Activated T-helper 1 cell treated with anti-CD3 and anti-CD28 coated beads, Interleukin-12 subunit alpha, Interleukin-12 subunit beta, Interleukin-2, Interleukin-4 antibody, amounts not matched to agents 30 ng/mL and 10 ng/mL and 1 ng/mL, durations not matched to agents 14 hours and 24 hours and 36 hours (primary cell): ENCODE measurements around the gene CCSER1. TPM values are rescaled to one million over a fixed set of nuclear protein-coding genes. Genes with fewer than 3 reads are reported as not detected.

Experiments used
- DNase-seq: peaks from one replicate; pipeline ENCODE4 v3.0.0; 2021; ENCODE audit warnings: low spot score
- H3K27ac Mint-ChIP-seq: one replicate; pipeline ENCODE4 v1.8.0; 2021; ENCODE audit warnings: mild to moderate bottlenecking, mixed read lengths
- H3K27me3 Mint-ChIP-seq: one replicate; pipeline ENCODE4 v1.8.0; 2022; ENCODE audit warnings: mild to moderate bottlenecking, moderate library complexity, mixed read lengths; ENCODE audit not compliant: insufficient read depth
- H3K36me3 Mint-ChIP-seq: one replicate; pipeline ENCODE4 v1.8.0; 2021; ENCODE audit warnings: low read depth, mixed read lengths
- H3K4me1 Mint-ChIP-seq: one replicate; pipeline ENCODE4 v1.8.0; 2021; ENCODE audit warnings: low read depth, mixed read lengths
- H3K4me3 Mint-ChIP-seq: one replicate; pipeline ENCODE4 v1.8.0; 2021; ENCODE audit warnings: mild to moderate bottlenecking, moderate library complexity, mixed read lengths
- H3K9me3 Mint-ChIP-seq: one replicate; pipeline ENCODE4 v1.8.0; 2021; ENCODE audit warnings: mixed read lengths
- intact Hi-C: fragments of 100-400 bp; cut with micrococcal nuclease; formaldehyde crosslinking; loops from one replicate; pipeline ENCODE4 v1.15.1; 2024
- total RNA-seq: library from RNA; stranded (reverse); gene quantifications from 2 replicates; pipeline ENCODE4 v1.2.3, GENCODE V29; 2022

CCSER1 gene
- total RNA-seq, 1 donor from 2014 or later, result not detected

DNA sequence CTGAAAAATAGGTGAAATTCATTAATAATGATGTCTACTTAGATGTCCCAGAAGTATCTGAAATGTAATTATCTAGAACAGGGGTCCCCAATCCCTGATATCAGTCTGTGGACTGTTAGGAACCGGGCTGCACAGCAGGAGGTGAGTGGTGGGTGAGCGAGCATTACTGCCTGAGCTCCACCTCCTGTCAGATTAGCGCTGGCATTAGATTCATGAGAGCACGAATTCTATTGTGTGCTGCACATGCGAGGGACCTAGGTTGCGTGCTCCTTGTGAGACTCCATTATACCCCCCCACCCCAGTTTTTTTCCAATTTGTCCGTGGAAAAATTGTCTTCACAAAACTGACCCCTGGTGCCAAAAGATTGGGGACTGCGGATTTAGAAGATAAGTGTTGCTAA, 458.8 kb downstream of the CCSER1 start:
- no peak overlapping the region for H3K4me3 Mint-ChIP-seq
- no peak overlapping the region for H3K27ac Mint-ChIP-seq

DNA sequence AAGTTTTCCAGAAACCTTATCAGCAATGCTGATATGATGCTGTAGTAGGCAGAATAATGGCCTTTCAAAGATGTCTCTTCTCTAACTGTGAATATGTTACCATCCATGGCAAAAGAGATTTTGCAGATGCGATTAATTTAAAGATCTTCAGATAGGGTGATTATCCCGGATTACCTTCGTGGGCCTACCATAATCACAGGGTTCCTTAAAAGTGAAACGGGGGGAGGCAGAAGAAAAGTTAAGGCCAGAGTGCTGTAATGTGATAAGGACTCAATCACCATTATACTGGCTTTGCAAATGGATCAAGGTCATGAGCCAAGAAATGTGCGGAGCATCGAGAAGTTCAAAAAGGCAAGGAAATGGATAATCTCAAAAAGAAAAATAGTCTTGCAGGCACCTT, 459.6 kb downstream of the CCSER1 start:
- intact Hi-C loops, result no loop called here
- DNase-seq, result no peak
- Mint-ChIP-seq H3K36me3 (no peaks in the 10 kb centered on the region), H3K9me3 (peaks cover 2% of the 10 kb centered on the region), H3K4me1 (no peaks in the 10 kb centered on the region), H3K27me3 (no peaks in the 10 kb centered on the region), H3K27ac (no peak overlapping the region), H3K4me3 (no peak overlapping the region)

More for the DNA sequence above, 458.8 kb downstream of the CCSER1 start:
- Mint-ChIP-seq H3K9me3 (no peaks in the 10 kb centered on the region), H3K4me1 (no peaks in the 10 kb centered on the region), H3K27me3 (no peaks in the 10 kb centered on the region), H3K36me3 (no peaks in the 10 kb centered on the region)
- no peak for DNase-seq
- intact Hi-C loops, result no loop called here

GRCh38 chr4:90597927-90598326, 470.7 kb downstream of the CCSER1 start:
- no peaks in the 10 kb centered on the region for H3K9me3 Mint-ChIP-seq
- no peak for DNase-seq
- no peak overlapping the region for H3K4me3 Mint-ChIP-seq
- H3K36me3 Mint-ChIP-seq, result no peaks in the 10 kb centered on the region
- H3K27ac Mint-ChIP-seq, result no peak overlapping the region
- intact Hi-C loops, result no loop called here
- no peaks in the 10 kb centered on the region for H3K27me3 Mint-ChIP-seq
- H3K4me1 Mint-ChIP-seq, result no peaks in the 10 kb centered on the region

DNA sequence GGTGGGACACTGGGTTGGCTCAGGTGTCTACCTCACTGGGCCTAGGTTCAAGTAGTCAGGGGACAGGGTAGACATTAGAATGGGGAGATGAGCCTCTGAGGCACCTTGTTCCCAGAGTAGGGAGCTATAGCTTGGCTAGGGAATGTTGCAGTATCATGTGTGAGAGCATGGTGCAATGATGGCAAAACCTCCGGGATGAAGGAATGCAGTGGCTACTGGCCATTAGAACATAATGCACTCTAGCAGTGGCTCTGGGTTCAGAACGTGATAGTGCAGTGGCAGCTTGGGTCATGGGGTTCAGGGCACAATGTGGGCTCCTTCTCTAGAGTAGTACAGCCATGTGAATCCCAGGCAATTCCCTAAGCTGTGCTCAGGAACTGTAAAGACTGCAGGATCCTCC, 471.5 kb downstream of the CCSER1 start:
- no peak for DNase-seq
- Mint-ChIP-seq H3K4me1 (no peaks in the 10 kb centered on the region), H3K4me3 (no peak overlapping the region), H3K9me3 (no peaks in the 10 kb centered on the region), H3K27me3 (no peaks in the 10 kb centered on the region), H3K27ac (no peak overlapping the region), H3K36me3 (no peaks in the 10 kb centered on the region)
- intact Hi-C loops, result no loop called here

- no peak for DNase-seq
- intact Hi-C loops, result no loop called here
- Mint-ChIP-seq H3K27ac (no peak overlapping the region), H3K27me3 (no peaks in the 10 kb centered on the region), H3K36me3 (no peaks in the 10 kb centered on the region), H3K4me3 (no peak overlapping the region), H3K9me3 (no peaks in the 10 kb centered on the region), H3K4me1 (no peaks in the 10 kb centered on the region)
Measured at GRCh38 chr4:90602726-90603125, 475.5 kb downstream of the CCSER1 start.

GRCh38 chr4:90603540-90603939, 476.3 kb downstream of the CCSER1 start:
- Mint-ChIP-seq H3K27me3 (no peaks in the 10 kb centered on the region), H3K9me3 (no peaks in the 10 kb centered on the region), H3K36me3 (no peaks in the 10 kb centered on the region), H3K27ac (no peak overlapping the region), H3K4me1 (no peaks in the 10 kb centered on the region), H3K4me3 (no peak overlapping the region)
- DNase-seq, result no peak
- intact Hi-C loops, result no loop called here

- no peaks in the 10 kb centered on the region for H3K4me1 Mint-ChIP-seq
- no peaks in the 10 kb centered on the region for H3K36me3 Mint-ChIP-seq
- H3K9me3 Mint-ChIP-seq, result no peaks in the 10 kb centered on the region
- intact Hi-C loops, result no loop called here
- no peak overlapping the region for H3K4me3 Mint-ChIP-seq
- no peak for DNase-seq
- no peak overlapping the region for H3K27ac Mint-ChIP-seq
- no peaks in the 10 kb centered on the region for H3K27me3 Mint-ChIP-seq
Measured at GRCh38 chr4:90606781-90607180, 479.6 kb downstream of the CCSER1 start.

GRCh38 chr4:90614371-90614770, 487.2 kb downstream of the CCSER1 start:
- no peak overlapping the region for H3K27ac Mint-ChIP-seq

GRCh38 chr4:90621080-90621479, 493.9 kb downstream of the CCSER1 start:
- H3K27ac Mint-ChIP-seq, result no peak overlapping the region

More at GRCh38 chr4:90614371-90614770, 487.2 kb downstream of the CCSER1 start:
- no peaks in the 10 kb centered on the region for H3K27me3 Mint-ChIP-seq
- no peak for DNase-seq
- no peaks in the 10 kb centered on the region for H3K36me3 Mint-ChIP-seq
- H3K4me1 Mint-ChIP-seq, result no peaks in the 10 kb centered on the region
- H3K9me3 Mint-ChIP-seq, result no peaks in the 10 kb centered on the region
- intact Hi-C loops, result no loop called here
- no peak overlapping the region for H3K4me3 Mint-ChIP-seq

DNA sequence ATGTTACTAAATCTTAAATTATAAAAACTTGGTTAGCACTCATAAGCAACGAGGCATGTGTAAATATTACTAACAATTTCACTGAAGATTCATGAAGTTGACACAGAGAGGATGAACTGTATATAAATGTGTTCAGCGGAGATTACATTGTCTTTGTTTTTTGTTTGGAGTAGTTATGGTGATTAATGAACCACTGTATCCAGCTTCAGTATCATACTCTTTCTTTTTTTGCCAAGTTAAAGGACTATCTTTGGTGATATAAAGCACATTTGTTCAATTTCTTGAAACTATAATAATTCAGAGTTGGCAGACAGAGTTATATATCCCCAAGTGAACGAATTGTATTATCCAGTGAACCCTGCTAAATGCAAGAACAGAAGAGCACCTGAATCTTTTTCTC, 497.6 kb downstream of the CCSER1 start:
- Mint-ChIP-seq H3K27ac (no peak overlapping the region), H3K4me1 (no peaks in the 10 kb centered on the region), H3K4me3 (no peak overlapping the region), H3K27me3 (no peaks in the 10 kb centered on the region), H3K36me3 (no peaks in the 10 kb centered on the region), H3K9me3 (peaks cover 4% of the 10 kb centered on the region)
- DNase-seq, result no peak
- intact Hi-C loops, result no loop called here

More at GRCh38 chr4:90621080-90621479, 493.9 kb downstream of the CCSER1 start:
- Mint-ChIP-seq H3K4me1 (no peaks in the 10 kb centered on the region), H3K9me3 (peaks cover 4% of the 10 kb centered on the region), H3K4me3 (no peak overlapping the region), H3K27me3 (no peaks in the 10 kb centered on the region), H3K36me3 (no peaks in the 10 kb centered on the region)
- no peak for DNase-seq
- intact Hi-C loops, result no loop called here

DNA sequence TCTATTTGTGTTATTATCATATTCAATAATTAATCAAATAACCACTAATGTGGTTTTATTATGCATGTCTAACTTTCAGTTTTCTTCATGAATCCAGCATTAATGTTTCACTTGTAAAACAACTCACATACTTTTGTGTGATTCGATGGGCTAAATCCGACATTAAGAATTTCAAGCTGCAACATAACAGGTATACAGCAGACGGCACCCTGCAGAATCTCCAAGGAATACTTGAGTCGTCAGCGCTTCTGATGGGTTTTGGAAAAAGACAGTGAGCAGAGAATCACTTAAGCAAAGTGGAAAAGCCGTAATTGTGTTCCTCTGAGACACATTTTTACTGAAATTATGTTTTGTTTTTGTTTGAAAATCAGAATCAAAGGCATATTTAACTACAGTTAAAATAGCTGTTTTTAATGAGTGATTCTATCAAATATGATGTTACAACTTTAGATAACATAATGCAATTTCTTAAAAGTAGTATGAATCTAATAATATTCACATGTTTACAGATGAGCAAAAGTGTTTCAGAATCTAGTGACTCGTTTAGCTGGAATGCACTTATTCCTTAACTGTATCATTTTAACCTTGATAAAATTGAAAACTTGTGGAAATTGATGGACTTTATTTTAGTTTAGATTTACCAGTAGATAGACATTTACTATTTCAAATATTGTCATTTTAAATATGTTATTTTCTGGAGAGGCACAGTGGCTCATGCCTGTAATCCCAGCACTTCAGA, 514.8 kb downstream of the CCSER1 start:
- intact Hi-C loops, result no loop called here
- Mint-ChIP-seq H3K27ac (no peak overlapping the region), H3K9me3 (no peaks in the 10 kb centered on the region), H3K4me1 (no peaks in the 10 kb centered on the region), H3K27me3 (no peaks in the 10 kb centered on the region), H3K4me3 (no peak overlapping the region), H3K36me3 (no peaks in the 10 kb centered on the region)
- DNase-seq, result no peak

- H3K27me3 Mint-ChIP-seq, result no peaks in the 10 kb centered on the region
- H3K4me3 Mint-ChIP-seq, result no peak overlapping the region
- no peaks in the 10 kb centered on the region for H3K9me3 Mint-ChIP-seq
- DNase-seq, result no peak
- no peaks in the 10 kb centered on the region for H3K36me3 Mint-ChIP-seq
- no peak overlapping the region for H3K27ac Mint-ChIP-seq
- H3K4me1 Mint-ChIP-seq, result no peaks in the 10 kb centered on the region
- intact Hi-C loops, result no loop called here
Measured at GRCh38 chr4:90643156-90643555, 516.0 kb downstream of the CCSER1 start.

DNA sequence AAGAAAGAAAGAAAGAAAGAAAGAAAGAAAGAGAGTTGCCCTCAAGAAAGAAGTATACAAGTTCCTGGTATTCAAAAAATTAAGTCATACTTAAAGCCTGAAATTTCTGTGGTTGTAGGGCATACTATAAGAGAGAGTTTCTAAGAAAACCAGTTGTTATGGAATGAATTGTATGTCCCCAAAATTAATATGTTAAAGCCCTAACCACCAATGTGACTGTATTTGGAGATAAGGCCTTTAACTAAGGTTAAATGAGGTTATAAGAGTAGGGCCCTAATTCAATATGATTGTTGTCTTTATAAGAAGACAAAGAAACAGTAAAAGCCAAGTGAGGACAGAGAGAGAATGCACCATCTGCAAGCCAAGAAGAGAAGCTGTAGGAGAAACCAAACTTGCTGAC, 521.1 kb downstream of the CCSER1 start:
- Mint-ChIP-seq H3K9me3 (no peaks in the 10 kb centered on the region), H3K36me3 (no peaks in the 10 kb centered on the region), H3K4me1 (no peaks in the 10 kb centered on the region), H3K4me3 (no peak overlapping the region), H3K27me3 (no peaks in the 10 kb centered on the region), H3K27ac (no peak overlapping the region)
- DNase-seq, result no peak
- intact Hi-C loops, result no loop called here

- no peak for DNase-seq
- H3K4me3 Mint-ChIP-seq, result no peak overlapping the region
- no peaks in the 10 kb centered on the region for H3K36me3 Mint-ChIP-seq
- no peaks in the 10 kb centered on the region for H3K27me3 Mint-ChIP-seq
- no peaks in the 10 kb centered on the region for H3K9me3 Mint-ChIP-seq
- intact Hi-C loops, result no loop called here
- H3K4me1 Mint-ChIP-seq, result no peaks in the 10 kb centered on the region
- no peak overlapping the region for H3K27ac Mint-ChIP-seq
Measured at GRCh38 chr4:90648791-90649190, 521.6 kb downstream of the CCSER1 start.
